ENCODE measurements around the gene CCNK.

The CCNK gene

DNA sequence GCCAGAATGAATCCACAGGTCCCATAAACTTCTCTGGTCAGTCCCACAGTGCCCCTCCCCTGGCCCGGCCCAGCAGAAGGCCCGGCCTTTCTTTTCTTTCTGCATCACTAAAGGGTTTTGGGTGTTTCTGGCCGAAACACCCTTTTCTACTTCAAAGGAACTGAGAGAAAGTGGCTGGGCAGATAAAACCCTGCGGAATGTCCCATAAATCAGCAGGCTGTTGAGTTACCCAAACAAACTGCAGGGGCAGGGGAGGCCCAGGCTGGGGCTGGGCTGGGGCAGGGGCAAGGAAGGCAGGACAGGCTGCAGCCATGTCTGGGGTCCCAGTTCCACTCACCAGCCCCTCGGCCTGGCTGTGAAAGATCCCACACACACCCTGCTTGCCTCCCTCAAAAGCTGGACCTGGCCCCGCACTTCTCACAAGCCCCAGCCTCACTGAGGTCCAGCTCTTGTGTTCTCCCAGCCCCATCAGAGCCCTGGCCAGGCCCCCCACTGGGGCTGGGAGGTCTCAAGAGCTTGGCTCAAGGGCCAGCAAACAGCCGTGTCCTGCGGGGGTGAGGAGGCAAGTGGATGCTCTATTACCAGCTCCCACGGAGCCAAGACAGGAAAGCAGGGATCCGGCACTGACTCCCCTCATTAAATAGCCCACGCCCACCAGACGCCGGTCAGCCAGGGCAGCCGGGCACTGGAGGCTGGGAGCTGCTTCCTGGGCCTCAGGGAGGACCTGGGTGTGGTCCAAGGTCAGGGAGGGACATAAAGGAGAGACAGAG is 41.9 kb downstream of the CCNK start:
- H3K27ac ChIP-seq: peak overlapping the region; percentile 18; the same call in 1 of the 2 replicates
- H3K36me3 ChIP-seq: peaks cover 25% of the 10 kb centered on the region; the same call in 1 of the 2 replicates
- H3K4me3 ChIP-seq: no peak overlapping the region
- H3K27me3 ChIP-seq: no peaks in the 10 kb centered on the region
- H3K4me2 ChIP-seq: no peak overlapping the region
- H3K4me1 ChIP-seq: peaks cover 34% of the 10 kb centered on the region
- no peak for TF ChIP-seq Cebpa-rat (IDR thresholded peaks at IDR 0.05)
- no peak overlapping the region; the same call in 1 of the 2 replicates for H3K9ac ChIP-seq
- no peaks in the 10 kb centered on the region for H3K9me3 ChIP-seq
- peaks cover 95% of the 10 kb centered on the region for H4K20me1 ChIP-seq

DNA sequence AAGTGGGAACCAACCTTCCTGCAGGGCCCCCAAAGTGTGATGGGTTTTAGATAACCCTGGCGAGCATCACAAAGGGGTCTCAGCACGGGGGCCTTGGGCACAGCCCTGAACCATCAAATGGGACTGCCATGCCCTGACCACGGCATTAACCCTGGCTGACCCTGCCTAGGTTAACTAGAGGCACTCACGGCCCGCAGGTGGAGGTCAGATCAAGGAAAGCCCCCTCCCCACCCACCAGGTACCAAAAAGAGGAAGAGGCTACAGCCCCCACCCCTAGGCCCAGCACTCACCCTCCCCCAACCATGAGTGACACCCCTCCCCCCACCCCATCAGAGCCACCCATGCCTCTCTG is 42.5 kb downstream of the CCNK start:
- H4K20me1 ChIP-seq: peaks cover 95% of the 10 kb centered on the region
- peaks cover 29% of the 10 kb centered on the region for H3K4me1 ChIP-seq
- H3K27ac ChIP-seq: no peak overlapping the region
- H3K27me3 ChIP-seq: no peaks in the 10 kb centered on the region
- H3K9me3 ChIP-seq: no peaks in the 10 kb centered on the region
- no peak overlapping the region for H3K9ac ChIP-seq
- H3K4me2 ChIP-seq: no peak overlapping the region
- no peak for TF ChIP-seq Cebpa-rat (IDR thresholded peaks at IDR 0.05)
- H3K36me3 ChIP-seq: peaks cover 25% of the 10 kb centered on the region; the same call in 1 of the 2 replicates
- no peak overlapping the region for H3K4me3 ChIP-seq

DNA sequence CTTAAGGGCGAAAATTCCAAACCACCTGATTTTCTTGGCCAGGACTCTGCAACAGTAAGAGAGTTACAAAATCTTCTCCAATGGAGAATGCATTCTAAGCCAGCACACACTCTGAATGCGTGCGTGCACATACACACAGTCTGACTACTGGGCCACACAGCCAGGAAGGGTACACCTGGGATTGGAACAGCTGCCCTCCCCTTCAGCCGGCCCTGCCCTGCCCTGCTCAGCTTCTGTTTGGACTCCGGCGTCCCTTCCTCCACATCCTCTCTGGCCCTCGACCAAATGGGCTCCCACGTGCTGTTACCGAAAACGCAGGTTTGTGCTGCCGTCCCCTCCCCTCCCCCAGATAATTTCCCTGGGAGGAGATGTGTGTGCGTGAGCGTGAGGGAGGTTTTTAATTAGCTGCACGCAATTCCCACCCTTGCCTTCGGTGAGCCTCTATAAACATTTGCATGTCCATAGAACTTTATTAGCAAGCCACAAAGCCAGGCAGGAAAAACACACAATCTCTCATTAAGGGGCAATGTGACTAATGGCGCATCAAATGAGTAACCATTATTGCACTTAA is 43.0 kb downstream of the CCNK start:
- Histone ChIP-seq H3K27me3 (no peaks in the 10 kb centered on the region), H3K36me3 (peaks cover 25% of the 10 kb centered on the region; the same call in 1 of the 2 replicates), H3K4me2 (no peak overlapping the region), H3K9ac (no peak overlapping the region), H3K4me1 (peaks cover 27% of the 10 kb centered on the region), H4K20me1 (peaks cover 93% of the 10 kb centered on the region), H3K4me3 (no peak overlapping the region), H3K27ac (no peak overlapping the region), H3K9me3 (no peaks in the 10 kb centered on the region)
- TF ChIP-seq Cebpa-rat (IDR thresholded peaks at IDR 0.05): no peak

DNA sequence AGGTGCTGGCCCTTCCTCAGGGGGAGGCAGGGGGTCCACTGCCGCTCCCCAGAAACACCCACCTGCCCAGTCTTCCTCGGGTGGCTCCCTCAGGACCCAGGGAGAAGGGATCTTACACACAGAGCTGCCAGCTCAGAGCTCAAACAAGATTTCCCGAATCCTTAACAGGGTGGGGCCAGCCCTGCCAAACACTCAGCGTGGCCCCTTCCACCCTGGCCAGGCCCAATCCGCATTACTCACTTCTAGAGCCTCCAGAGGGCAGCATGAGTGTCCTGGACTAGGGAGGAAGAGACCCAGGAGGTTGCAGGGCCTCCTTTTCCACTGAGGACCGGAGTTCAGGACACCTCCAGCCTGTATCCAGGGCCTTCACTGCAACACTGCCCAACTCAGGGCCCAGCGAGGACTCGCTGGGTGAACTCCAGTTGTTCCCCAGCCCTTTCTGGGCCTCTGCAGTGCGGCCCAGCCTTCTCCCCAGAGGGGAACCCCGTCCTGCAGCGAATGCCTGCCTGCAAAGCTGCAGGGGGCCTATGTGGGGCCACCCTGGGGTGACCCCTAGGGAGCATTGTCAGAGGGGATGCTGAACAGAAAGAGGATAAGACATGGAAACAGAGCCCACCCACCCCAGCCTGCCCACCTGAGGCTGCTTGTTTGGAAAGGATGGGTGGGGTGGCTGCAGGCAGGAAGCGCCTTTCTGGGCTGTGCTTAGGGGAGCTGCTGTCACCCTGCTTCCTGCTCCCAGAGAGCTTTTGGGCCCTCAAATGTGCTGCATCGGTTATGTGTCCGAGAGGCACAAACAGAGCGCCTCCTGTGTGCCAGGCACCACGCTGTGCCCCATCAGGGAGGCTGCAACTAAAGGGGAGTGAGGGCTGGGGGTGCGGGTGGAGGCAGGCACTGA is 43.8 kb downstream of the CCNK start:
- H3K4me3 ChIP-seq: no peak overlapping the region
- no peaks in the 10 kb centered on the region for H3K27me3 ChIP-seq
- TF ChIP-seq Cebpa-rat (IDR thresholded peaks at IDR 0.05): no peak
- peaks cover 32% of the 10 kb centered on the region for H3K4me1 ChIP-seq
- H3K27ac ChIP-seq: no peak overlapping the region
- H3K36me3 ChIP-seq: peaks cover 17% of the 10 kb centered on the region; the same call in 1 of the 2 replicates
- no peak overlapping the region for H3K4me2 ChIP-seq
- no peaks in the 10 kb centered on the region for H3K9me3 ChIP-seq
- H4K20me1 ChIP-seq: peaks cover 93% of the 10 kb centered on the region
- no peak overlapping the region for H3K9ac ChIP-seq

DNA sequence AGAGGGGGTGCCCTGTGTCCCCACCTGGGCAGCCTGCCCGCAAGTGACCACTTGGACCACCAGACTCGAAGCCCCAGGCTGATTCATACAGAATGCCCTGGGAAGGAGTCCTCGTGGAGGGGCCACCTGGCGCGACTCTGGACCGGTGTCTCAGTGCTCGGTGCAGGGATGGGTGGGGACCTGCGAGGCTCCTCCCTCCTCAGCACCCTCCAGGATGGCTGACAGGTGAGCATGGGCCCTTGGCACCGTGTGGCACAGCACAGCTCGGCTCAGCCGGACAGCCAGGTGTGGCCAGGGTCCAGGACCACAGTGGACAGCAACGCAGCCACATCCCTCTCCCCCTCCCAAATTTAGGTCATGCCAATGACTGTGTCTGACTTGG is 44.5 kb downstream of the CCNK start:
- Histone ChIP-seq H3K4me1 (peaks cover 38% of the 10 kb centered on the region), H3K27me3 (no peaks in the 10 kb centered on the region), H3K36me3 (peaks cover 14% of the 10 kb centered on the region; the same call in 1 of the 2 replicates), H3K4me3 (no peak overlapping the region), H3K27ac (no peak overlapping the region), H3K9me3 (no peaks in the 10 kb centered on the region), H3K9ac (no peak overlapping the region), H3K4me2 (no peak overlapping the region), H4K20me1 (peaks cover 93% of the 10 kb centered on the region)
- TF ChIP-seq Cebpa-rat (IDR thresholded peaks at IDR 0.05): no peak

DNA sequence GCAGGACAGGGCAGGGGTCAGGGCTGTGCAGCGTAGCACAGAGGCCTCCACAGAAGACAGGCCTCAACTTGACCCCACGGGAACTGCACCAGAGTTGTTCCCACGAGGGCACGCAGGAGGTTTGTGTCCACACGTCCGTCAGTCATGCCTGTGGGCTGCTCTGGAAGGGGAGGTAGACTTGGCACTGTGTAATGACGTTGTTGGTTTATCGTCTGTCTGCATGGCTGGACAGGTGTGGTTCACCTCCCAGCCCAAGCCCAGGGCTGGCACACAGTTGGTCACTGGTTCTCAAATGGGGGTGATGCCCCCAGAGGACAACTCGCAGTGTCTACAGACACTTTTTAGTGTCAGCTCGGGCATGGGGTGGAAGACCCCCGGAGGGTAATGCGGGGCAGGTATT is 45.8 kb downstream of the CCNK start:
- Histone ChIP-seq H3K36me3 (0 out of 2 replicates have a peak, but pooled peaks cover 1% of the 10 kb centered on the region), H3K9me3 (no peaks in the 10 kb centered on the region), H3K4me3 (no peak overlapping the region), H3K4me2 (peak overlapping the region; percentile 36), H3K9ac (no peak overlapping the region), H3K27ac (peak overlapping the region; percentile 45; the same call in 1 of the 2 replicates), H3K27me3 (no peaks in the 10 kb centered on the region), H4K20me1 (peaks cover 90% of the 10 kb centered on the region), H3K4me1 (peaks cover 50% of the 10 kb centered on the region)
- TF ChIP-seq Cebpa-rat (IDR thresholded peaks at IDR 0.05): no peak

DNA sequence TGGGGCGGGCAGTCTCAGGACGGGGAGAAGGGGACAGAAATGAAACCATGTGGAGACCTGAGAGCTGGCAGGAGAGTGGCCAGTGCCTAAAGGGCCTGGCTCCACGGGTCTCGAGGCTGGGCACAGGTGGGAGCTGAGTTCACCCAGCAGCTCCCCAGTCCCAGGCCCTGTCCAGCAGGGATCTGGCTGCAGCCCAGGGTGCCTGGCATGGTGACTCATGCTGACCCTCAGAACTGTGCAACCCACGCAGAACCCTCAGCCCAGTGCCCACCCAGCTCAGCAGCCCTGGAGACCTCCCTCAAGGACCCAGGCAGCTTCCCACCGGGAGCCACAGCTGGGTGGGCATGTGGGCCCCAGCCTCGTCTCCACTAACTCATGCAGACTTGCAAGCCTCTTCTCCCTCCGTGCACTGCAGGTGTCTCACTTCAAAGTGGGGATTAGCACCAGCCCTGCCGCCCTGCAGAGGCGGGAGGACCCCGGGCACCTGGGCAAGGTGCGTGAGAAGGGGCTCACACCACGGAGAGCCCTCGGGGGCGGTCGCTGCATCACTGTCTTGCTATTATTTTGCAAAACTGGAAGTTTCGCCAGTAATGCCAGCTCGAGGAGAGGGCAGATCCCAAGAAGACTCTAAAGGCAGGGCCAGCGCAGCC is 46.3 kb downstream of the CCNK start:
- H3K4me2 ChIP-seq: peak overlapping the region; percentile 36
- no peaks in the 10 kb centered on the region for H3K27me3 ChIP-seq
- TF ChIP-seq Cebpa-rat (IDR thresholded peaks at IDR 0.05): no peak
- H3K9ac ChIP-seq: no peak overlapping the region
- 0 out of 2 replicates have a peak overlapping the region, but pooled peaks have one; percentile 4 for H3K27ac ChIP-seq
- no peaks in the 10 kb centered on the region for H3K9me3 ChIP-seq
- peaks cover 56% of the 10 kb centered on the region for H3K4me1 ChIP-seq
- peaks cover 90% of the 10 kb centered on the region for H4K20me1 ChIP-seq
- no peak overlapping the region for H3K4me3 ChIP-seq
- no peaks in the 10 kb centered on the region for H3K36me3 ChIP-seq

DNA sequence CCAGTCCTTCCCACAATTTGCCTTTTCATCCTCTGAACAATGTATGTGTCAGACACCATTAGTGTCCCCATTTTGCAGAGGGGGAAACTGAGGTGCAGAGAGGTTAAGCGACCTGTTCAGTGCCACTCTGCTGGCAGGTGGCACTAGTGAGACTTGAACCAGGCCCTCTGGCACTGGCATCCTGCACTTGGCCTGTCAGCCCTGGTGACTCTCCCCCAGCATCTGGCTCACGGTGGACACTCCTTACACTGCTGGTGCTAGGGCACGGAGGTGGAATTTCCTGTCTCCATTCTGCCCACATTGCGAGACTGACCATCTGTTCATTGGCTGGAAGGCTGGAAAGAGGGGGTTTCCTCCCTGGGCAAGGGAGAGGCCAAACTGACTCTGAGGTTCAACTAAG is 48.7 kb downstream of the CCNK start:
- peaks cover 9% of the 10 kb centered on the region; the same call in 1 of the 2 replicates for H3K36me3 ChIP-seq

More for the DNA sequence above, 48.7 kb downstream of the CCNK start:
- no peak overlapping the region for H3K4me3 ChIP-seq
- H3K4me2 ChIP-seq: no peak overlapping the region
- no peaks in the 10 kb centered on the region for H3K9me3 ChIP-seq
- peaks cover 66% of the 10 kb centered on the region for H3K4me1 ChIP-seq
- no peak for TF ChIP-seq Cebpa-rat (IDR thresholded peaks at IDR 0.05)
- peaks cover 95% of the 10 kb centered on the region for H4K20me1 ChIP-seq
- H3K27me3 ChIP-seq: no peaks in the 10 kb centered on the region
- no peak overlapping the region for H3K9ac ChIP-seq
- H3K27ac ChIP-seq: no peak overlapping the region

Data from BLaER1 (cell line).